ENCODE results near the gene RRP1B.

RRP1B gene

GRCh38 chr21:43728467-43729390 lies 69.4 kb downstream of the RRP1B start:
- peak; percentile 86 for DNase-seq

GRCh38 chr21:43731476-43731875 lies 72.1 kb downstream of the RRP1B start:
- DNase-seq: no peak

DNA sequence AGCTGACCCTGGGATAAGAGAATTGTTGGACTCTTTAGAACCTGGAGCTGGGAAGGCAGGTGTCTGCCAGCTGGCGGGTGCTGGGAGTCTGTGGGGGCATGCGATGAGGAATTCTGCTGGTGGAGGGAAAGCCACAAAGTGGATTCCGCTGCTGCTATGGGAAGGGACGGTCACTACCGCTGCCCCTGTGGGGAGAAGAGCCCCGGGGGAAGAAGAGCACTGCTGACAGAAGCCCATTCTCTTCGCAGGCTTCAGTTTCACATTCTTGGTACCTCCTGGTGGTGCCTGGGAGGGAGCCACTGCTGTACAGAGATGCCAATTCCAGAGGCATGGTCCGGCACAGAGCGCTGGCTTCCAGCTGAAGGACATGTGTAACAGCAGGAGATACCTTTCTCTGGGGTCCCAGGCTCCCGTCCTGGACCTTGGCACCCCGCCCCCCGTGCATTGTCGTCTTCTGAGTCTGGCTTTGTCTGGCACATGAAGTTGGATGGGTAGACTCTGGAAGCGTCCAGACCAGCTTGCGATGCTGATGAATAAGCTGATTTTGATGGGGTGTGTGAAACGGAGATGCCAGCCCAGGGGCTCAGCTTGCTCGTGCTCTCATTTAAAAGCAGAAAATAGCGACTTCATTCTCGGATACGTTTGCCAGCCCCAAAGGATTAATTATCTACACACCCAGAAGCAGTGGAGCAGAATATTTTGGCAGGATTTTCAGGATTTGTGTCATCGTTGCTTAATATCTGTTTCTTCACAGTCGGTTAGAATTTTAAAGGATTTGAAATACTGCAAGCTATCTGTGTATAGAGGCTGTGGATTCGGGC lies 72.7 kb downstream of the RRP1B start:
- DNase-seq: no peak

GRCh38 chr21:43733060-43733459 lies 73.7 kb downstream of the RRP1B start:
- no peak for DNase-seq

DNA sequence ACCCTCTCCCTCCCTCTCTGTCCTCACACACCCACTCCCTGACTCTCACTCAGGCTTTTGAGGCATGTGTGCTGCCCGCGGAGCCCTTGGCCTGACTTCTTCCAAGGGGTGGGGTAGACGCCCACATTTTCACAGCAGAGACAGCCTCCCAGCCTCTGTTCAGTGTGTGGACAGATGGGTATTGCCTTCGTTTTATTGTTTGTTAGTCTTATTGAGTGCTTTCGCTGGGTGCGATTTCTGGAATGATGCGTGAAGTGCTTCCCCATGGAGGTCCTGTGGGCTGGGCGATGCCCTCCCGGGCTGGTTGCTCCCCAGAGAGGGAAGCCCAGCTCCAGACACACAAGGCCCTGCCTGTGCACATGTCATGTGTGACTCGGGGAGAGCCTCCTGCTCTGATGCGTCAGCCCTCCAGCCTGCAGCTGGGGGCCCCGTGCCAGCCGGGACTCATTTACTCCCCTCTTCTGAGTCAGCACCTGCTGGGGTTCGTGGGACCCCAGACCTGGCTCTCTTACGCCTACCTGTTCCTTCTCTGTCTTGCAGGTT lies 74.2 kb downstream of the RRP1B start:
- no peak for DNase-seq

GRCh38 chr21:43734131-43734927 lies 75.0 kb downstream of the RRP1B start:
- no peak for DNase-seq

- no peak for DNase-seq
Measured at GRCh38 chr21:43734928-43735229, 75.5 kb downstream of the RRP1B start.

GRCh38 chr21:43735236-43736091 lies 76.1 kb downstream of the RRP1B start:
- DNase-seq: no peak

GRCh38 chr21:43736224-43736883 lies 77.0 kb downstream of the RRP1B start:
- DNase-seq: no peak

GRCh38 chr21:43737158-43737950 lies 78.0 kb downstream of the RRP1B start:
- DNase-seq: no peak

DNA sequence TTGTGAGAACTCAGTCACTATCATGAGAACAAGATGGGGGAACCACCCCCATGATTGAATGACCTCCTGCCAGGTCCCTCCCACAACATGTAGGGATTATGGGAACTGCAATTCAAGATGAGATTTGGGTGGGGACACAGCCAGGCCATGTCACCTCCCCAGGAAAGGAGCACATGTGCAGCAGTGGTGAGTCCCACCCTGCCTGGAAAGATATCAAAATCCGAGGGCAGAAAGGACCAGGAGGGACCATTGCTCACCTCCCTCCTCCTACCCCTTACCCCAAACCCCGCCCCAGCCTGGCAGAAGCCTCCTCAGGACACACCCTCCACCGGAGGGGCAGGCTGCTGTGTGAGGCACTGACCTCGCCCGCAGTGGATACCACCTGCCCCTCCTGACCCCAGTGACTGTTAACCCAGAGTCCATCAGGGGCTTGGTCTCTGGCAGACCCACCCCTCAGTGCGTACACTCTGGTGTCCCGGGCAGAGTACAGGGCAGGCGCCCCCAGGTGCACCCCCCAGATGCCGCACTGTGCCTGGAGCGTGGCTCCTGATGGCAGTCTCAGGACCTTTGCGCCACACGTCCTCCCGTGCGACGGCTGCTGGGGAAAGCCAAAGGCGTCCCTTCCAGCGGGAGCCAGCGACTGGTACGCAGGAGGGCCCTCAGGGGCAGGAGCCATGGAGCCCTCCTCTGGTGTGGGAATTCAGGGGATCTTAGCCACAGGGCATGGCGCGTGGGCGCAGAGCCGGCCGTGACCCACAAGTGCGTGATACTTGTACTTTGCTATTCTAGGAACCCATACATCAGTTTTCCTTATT lies 80.5 kb downstream of the RRP1B start:
- DNase-seq: no peak

- no peak for DNase-seq
Measured at GRCh38 chr21:43740497-43741156, 81.3 kb downstream of the RRP1B start.

DNA sequence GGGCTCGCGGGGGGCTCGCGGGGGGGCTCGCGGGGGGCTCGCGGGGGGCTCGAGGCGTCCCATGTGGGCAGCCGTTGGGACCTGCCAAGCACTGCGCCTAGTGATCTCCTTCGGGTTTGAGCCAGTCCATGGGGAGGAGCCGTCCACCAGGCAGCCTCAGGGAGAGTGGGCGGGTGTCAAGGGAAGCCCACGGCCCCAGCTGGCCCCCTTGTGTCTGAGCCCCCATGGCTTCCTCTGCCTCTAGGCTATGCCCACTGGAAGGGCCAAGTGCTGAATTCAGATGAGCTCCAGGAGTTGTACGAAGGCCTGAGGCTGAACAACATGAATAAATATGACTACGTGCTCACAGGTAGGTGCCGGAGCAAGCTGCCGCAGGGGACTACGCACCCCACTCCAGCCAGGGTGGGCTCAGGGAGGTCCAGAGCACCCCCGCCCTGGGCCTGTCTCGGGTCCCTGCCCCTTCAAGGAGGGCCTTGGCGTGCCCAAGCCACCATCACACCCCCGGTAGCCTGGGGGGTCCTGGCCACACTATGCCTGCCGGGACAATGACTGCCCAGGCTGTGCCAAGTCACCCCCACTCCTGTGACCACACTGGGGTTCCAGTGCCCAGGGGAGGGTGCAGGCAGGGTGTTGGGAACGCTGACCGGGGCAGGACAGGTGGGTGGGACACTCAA lies 82.2 kb downstream of the RRP1B start:
- DNase-seq: no peak

- no peak for DNase-seq
Measured at GRCh38 chr21:43743947-43744346, 84.6 kb downstream of the RRP1B start.

- no peak for DNase-seq
Measured at GRCh38 chr21:43744725-43745124, 85.4 kb downstream of the RRP1B start.

All from CD4-positive, alpha-beta T cell treated with Interleukin-17A for 1 hour (primary cell).